Measurements from ENCODE around the gene FIGNL1.
"Not testable (repeated sequence)": the region's sequence is repeated elsewhere in the genome, so short reads cannot be mapped to it uniquely, and the experiment has no call there.

FIGNL1 gene

GRCh38 chr7:50470250-50471163 lies 20.4 kb upstream of the FIGNL1 start:
- no peak for DNase-seq

- no peak for DNase-seq
Observed at GRCh38 chr7:50469181-50469580, 19.0 kb upstream of the FIGNL1 start.

GRCh38 chr7:50467817-50468610 lies 17.9 kb upstream of the FIGNL1 start:
- DNase-seq, result no peak

- no peak for DNase-seq
Observed at GRCh38 chr7:50466815-50467585, 16.9 kb upstream of the FIGNL1 start.

- DNase-seq, result no peak
Observed at GRCh38 chr7:50463035-50463434, 12.9 kb upstream of the FIGNL1 start.

- no peak for DNase-seq
Observed at GRCh38 chr7:50462361-50462760, 12.2 kb upstream of the FIGNL1 start.

GRCh38 chr7:50461695-50462094 lies 11.5 kb upstream of the FIGNL1 start:
- no peak for DNase-seq

GRCh38 chr7:50459183-50459582 lies 9.0 kb upstream of the FIGNL1 start:
- not testable (repeated sequence) for DNase-seq

GRCh38 chr7:50458651-50459050 lies 8.5 kb upstream of the FIGNL1 start:
- DNase-seq, result not testable (repeated sequence)

- no peak for DNase-seq
Observed at GRCh38 chr7:50456371-50457123, 6.4 kb upstream of the FIGNL1 start.

- DNase-seq, result no peak
Observed at GRCh38 chr7:50455658-50456057, 5.5 kb upstream of the FIGNL1 start.

GRCh38 chr7:50454968-50455367 lies 4.8 kb upstream of the FIGNL1 start:
- no peak for DNase-seq

- peak; percentile 62 for DNase-seq
Observed at GRCh38 chr7:50450590-50451032, 461 bp upstream of the FIGNL1 start.

- DNase-seq, result peak; percentile 43
Observed at GRCh38 chr7:50449501-50449880, 659 bp downstream of the FIGNL1 start.

- DNase-seq, result no peak
Observed at GRCh38 chr7:50448823-50449222, 1.3 kb downstream of the FIGNL1 start.

GRCh38 chr7:50446542-50446960 lies 3.6 kb downstream of the FIGNL1 start:
- no peak for DNase-seq

GRCh38 chr7:50436133-50436806 lies 13.9 kb downstream of the FIGNL1 start:
- DNase-seq, result no peak

- DNase-seq, result no peak
Observed at GRCh38 chr7:50431722-50432305, 18.3 kb downstream of the FIGNL1 start.

GRCh38 chr7:50431316-50431715 lies 18.8 kb downstream of the FIGNL1 start:
- no peak for DNase-seq

- no peak for DNase-seq
Observed at GRCh38 chr7:50428911-50429310, 21.2 kb downstream of the FIGNL1 start.

- no peak for DNase-seq
Observed at GRCh38 chr7:50427518-50427917, 22.6 kb downstream of the FIGNL1 start.
